HL-60 (cell line): ENCODE results near the gene LARGE2.

Experiments used
- DNase-seq, 2 experiments: peaks; one replicate each; pipeline ENCODE4 v3.0.0-alpha.2; 2010 to 2020; ENCODE audit warnings: low read depth in 1 of 2, low spot score in 1 of 2
- H3K27ac ChIP-seq: fragments of 250-450 bp; sonication (Bioruptor Pico); replicated peaks from 2 replicates; pipeline ENCODE4 v1.5.1; 2020; ENCODE audit warnings: mild to moderate bottlenecking, moderate library complexity
- H3K27me3 ChIP-seq: fragments of 250-450 bp; sonication (Bioruptor Pico); 2 replicates; pipeline ENCODE4 v1.5.1; 2021; ENCODE audit warnings: mild to moderate bottlenecking, moderate library complexity; ENCODE audit not compliant: insufficient read depth, poor library complexity, severe bottlenecking
- H3K4me3 ChIP-seq: replicated peaks from 2 replicates; pipeline ENCODE4 v1.5.1; 2011; ENCODE audit warnings: mild to moderate bottlenecking, control low read depth, low read length; ENCODE audit not compliant: insufficient read depth
- GABPA ChIP-seq: IDR thresholded peaks from 2 replicates; pipeline ENCODE4 v1.6.1; 2012; ENCODE audit warnings: low read depth
- POLR2AphosphoS5 ChIP-seq: IDR thresholded peaks from 2 replicates; pipeline ENCODE4 v1.6.1; 2012; ENCODE audit warnings: low read depth
- SPI1 ChIP-seq: IDR thresholded peaks from 2 replicates; pipeline ENCODE4 v1.6.1; 2012; ENCODE audit warnings: low read depth, mild to moderate bottlenecking, borderline replicate concordance
- TF ChIP-seq, protein P1 (sequence below): IDR thresholded peaks from 2 replicates; pipeline ENCODE4 v1.6.1; 2012; ENCODE audit warnings: low read depth; ENCODE audit not compliant: insufficient replicate concordance
- TF ChIP-seq, protein P2 (sequence below): IDR thresholded peaks from one replicate; pipeline ENCODE4 v1.5.1; 2011; ENCODE audit warnings: low read length, control low read depth, inconsistent platforms; ENCODE audit not compliant: insufficient read depth

LARGE2 gene

DNA sequence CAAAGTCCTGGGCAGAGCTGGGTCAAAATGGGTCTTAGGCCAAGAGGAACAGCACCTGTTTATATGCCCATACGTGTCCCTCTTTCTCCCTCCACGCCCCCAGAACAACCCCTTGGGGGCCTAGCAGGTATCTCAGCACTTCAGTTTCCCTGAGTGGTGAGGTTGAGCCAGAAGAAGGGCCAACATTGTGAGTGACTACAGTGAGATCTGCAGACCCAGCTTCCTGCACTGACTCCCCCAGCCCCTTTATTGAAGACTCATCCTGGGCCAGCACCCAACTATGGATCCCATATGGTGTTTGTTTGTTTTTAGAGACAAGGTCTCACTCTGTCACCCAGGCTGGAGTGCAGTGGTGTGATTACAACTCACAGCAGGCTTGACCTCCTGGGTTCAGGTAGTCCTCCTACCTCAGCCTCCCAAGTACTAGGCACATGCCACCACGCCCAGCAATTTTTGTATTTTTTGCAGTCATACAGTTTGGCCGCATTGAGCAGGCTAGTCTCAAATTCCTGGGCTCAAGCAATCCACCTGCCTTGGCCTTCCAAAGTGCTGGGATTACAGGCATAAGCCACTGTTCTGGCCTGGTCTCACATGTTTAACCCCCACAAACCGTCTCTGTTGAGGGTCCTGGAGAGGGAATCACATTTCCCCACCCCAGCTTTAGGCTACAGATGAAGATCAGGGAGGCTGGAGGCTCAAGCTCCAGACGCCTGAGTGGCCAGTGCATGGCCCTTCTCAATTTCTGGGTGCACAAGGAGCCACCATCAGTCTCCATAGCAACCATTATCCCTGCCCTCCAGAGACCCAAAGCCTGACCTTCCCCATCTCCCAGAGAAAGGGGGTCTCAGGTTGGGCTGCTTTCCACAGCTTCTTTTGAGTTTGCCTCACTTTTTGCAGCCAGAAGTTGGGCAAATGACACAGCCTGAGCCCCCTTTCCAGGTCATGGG lies 1.7 kb upstream of the LARGE2 start:
- H3K27me3 ChIP-seq = peaks cover 18% of the 10 kb centered on the region
- no peak for DNase-seq
- H3K27ac ChIP-seq = no peak overlapping the region
- TF ChIP-seq SPI1 (no peak), POLR2AphosphoS5 (no peak), GABPA (no peak)
- TF ChIP-seq, protein P1, sequence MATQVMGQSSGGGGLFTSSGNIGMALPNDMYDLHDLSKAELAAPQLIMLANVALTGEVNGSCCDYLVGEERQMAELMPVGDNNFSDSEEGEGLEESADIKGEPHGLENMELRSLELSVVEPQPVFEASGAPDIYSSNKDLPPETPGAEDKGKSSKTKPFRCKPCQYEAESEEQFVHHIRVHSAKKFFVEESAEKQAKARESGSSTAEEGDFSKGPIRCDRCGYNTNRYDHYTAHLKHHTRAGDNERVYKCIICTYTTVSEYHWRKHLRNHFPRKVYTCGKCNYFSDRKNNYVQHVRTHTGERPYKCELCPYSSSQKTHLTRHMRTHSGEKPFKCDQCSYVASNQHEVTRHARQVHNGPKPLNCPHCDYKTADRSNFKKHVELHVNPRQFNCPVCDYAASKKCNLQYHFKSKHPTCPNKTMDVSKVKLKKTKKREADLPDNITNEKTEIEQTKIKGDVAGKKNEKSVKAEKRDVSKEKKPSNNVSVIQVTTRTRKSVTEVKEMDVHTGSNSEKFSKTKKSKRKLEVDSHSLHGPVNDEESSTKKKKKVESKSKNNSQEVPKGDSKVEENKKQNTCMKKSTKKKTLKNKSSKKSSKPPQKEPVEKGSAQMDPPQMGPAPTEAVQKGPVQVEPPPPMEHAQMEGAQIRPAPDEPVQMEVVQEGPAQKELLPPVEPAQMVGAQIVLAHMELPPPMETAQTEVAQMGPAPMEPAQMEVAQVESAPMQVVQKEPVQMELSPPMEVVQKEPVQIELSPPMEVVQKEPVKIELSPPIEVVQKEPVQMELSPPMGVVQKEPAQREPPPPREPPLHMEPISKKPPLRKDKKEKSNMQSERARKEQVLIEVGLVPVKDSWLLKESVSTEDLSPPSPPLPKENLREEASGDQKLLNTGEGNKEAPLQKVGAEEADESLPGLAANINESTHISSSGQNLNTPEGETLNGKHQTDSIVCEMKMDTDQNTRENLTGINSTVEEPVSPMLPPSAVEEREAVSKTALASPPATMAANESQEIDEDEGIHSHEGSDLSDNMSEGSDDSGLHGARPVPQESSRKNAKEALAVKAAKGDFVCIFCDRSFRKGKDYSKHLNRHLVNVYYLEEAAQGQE = no peak
- TF ChIP-seq, protein P2, sequence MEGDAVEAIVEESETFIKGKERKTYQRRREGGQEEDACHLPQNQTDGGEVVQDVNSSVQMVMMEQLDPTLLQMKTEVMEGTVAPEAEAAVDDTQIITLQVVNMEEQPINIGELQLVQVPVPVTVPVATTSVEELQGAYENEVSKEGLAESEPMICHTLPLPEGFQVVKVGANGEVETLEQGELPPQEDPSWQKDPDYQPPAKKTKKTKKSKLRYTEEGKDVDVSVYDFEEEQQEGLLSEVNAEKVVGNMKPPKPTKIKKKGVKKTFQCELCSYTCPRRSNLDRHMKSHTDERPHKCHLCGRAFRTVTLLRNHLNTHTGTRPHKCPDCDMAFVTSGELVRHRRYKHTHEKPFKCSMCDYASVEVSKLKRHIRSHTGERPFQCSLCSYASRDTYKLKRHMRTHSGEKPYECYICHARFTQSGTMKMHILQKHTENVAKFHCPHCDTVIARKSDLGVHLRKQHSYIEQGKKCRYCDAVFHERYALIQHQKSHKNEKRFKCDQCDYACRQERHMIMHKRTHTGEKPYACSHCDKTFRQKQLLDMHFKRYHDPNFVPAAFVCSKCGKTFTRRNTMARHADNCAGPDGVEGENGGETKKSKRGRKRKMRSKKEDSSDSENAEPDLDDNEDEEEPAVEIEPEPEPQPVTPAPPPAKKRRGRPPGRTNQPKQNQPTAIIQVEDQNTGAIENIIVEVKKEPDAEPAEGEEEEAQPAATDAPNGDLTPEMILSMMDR = no peak
- no peak overlapping the region for H3K4me3 ChIP-seq

DNA sequence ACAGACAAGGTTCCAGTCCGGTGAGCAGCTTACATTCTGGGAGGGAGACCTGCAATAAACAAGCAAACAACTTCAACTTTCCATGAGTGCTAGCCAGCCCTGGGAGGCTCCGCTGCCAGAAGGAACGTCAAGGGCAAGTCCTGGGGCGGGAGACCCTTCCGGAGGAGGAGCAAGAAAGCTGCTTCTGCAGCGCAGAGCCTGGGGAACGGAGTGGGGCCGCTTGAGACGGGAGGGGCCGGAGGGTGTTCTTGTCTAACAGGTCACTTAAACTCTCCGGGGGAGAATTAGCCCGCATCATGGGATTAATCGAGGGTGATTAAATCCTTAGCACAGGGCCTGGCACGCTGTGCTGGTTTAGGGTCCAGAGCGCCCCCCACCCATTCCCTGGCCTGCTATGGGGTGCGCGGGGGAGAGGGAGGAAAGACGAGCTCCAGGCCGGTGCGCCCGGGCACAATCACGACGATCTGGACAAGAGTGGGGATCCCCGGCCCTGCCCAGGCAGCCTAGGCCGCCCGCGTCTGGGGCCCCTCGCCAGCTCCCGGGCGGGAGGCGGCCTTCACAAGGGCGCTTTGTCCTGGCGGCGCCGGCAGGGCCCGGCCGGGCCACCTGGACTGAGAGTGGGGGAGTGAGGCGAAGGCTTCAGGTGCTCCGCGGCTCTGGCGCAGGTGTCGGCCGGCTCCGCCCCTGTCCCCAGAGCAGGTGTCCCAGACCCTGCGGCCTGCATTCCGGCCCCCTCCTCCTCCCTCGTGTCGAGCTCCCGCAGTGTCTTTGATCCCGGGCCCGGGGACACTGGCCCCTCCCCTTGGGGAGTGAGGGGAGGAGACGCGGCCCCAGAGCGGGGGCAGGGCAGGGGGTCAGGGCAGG lies 663 bp upstream of the LARGE2 start:
- TF ChIP-seq GABPA = no peak
- TF ChIP-seq SPI1 = no peak
- TF ChIP-seq, protein P2 = no peak
- TF ChIP-seq POLR2AphosphoS5 = no peak
- TF ChIP-seq, protein P1 = no peak
- H3K27me3 ChIP-seq = peaks cover 18% of the 10 kb centered on the region
- DNase-seq = no peak
- H3K27ac ChIP-seq = no peak overlapping the region
- H3K4me3 ChIP-seq = no peak overlapping the region

DNA sequence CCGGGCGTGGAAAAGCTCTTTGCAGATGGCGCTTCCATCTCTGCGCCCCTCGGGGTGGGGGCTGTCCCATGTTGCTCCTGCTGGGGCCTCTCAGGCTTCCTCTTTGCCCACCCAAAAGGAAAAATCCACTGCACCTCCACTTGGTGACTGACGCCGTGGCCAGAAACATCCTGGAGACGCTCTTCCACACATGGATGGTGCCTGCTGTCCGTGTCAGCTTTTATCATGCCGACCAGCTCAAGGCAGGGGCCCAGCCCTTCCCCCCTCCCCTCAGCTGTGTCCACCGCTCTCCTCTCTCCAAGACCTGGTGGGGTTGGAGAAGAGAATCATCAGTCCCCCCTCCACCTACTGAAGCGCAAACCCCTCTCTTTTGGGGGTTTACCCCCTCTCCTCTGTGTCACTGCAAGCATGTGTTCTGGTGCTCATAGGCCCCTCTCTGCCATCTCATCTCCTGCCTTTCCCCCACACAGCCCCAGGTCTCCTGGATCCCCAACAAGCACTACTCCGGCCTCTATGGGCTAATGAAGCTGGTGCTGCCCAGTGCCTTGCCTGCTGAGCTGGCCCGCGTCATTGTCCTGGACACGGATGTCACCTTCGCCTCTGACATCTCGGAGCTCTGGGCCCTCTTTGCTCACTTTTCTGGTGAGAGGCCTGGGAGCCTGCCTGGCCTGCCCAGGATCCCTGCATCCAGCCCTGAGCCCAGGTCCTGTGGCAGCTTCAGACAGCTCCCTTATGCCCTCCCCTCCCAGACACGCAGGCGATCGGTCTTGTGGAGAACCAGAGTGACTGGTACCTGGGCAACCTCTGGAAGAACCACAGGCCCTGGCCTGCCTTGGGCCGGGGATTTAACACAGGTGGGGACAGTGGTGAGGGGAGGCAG lies 1.8 kb downstream of the LARGE2 start:
- TF ChIP-seq POLR2AphosphoS5 = no peak
- TF ChIP-seq, protein P2 = no peak
- TF ChIP-seq, protein P1 = no peak
- no peak for TF ChIP-seq GABPA
- TF ChIP-seq SPI1 = no peak
- no peak for DNase-seq
- Histone ChIP-seq H3K27me3 (peaks cover 18% of the 10 kb centered on the region), H3K27ac (no peak overlapping the region), H3K4me3 (no peak overlapping the region)
